ENCODE measurements around the gene TNFRSF1B. TPM values are rescaled to one million over a fixed set of nuclear protein-coding genes. Genes with fewer than 3 reads are reported as not detected.

The TNFRSF1B gene
- total RNA-seq, 1 experiment from 2014 or later: 0.61 TPM

DNA sequence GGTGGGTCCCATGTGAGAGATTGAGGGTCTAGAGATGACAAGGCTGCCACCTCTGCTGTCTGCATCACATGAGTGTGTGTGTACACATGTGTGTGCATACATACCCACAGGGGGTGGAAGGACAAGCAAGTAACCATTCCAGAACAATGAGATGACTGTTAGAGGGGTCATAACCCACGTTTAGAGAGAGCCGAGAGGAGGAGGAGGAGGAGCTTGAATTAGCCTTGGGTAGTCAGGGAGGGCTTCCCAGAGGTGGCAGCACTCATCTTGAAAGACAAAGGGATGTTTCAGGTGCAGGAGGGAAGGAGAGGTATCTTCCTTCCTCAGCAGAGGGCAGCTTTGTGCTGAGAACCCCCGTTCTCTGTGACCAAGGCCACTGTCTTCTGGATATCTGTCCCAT is 21.3 kb downstream of the TNFRSF1B start:
- POLR2A ChIA-PET: no interaction called here
- Histone ChIP-seq H3K27ac (ENCODE audit: low read depth, low read length) (no peak overlapping the region), H3K4me1 (ENCODE audit: control insufficient read depth in 1 of 2, insufficient read depth in 2 of 2, low read length in 2 of 2) (peaks cover 0 to 14% of the 10 kb centered on the region in 2 experiments; a peak in 1 of 4 replicates), H2AFZ (ENCODE audit: low read depth, low read length, poor library complexity, severe bottlenecking) (no peak overlapping the region), H4K20me1 (ENCODE audit: insufficient read depth) (no peaks in the 10 kb centered on the region), H3K4me2 (ENCODE audit: low read length) (no peak overlapping the region), H3K9me3 (ENCODE audit: control insufficient read depth in 1 of 2, insufficient read depth in 1 of 2, low read depth in 1 of 2, low read length in 2 of 2) (no peaks in the 10 kb centered on the region), H3K4me3 (replicated peaks in 1 of 2; ENCODE audit: low read depth in 1 of 2, low read length in 2 of 2) (no peak overlapping the region), H3K9me2 (ENCODE audit: insufficient read depth) (no peaks in the 10 kb centered on the region), H3K36me3 (ENCODE audit: control insufficient read depth in 1 of 2, insufficient read depth in 2 of 2, low read length in 2 of 2) (no peaks in the 10 kb centered on the region), H3K27me3 (ENCODE audit: insufficient read depth, low read length) (no peaks in the 10 kb centered on the region), H3K79me2 (ENCODE audit: insufficient read depth, low read length) (no peaks in the 10 kb centered on the region), H3K9ac (ENCODE audit: low read length) (no peak overlapping the region)
- RAD21 ChIA-PET (ENCODE audit: low non-redundant PET in 1 of 2, low total read pairs in 2 of 2, uncharacterized antibody in 2 of 2, unreplicated experiment in 2 of 2): no interaction called here
- intact Hi-C loops (cut with micrococcal nuclease): no loop called here
- ATAC-seq: peak; percentile 20
- TF ChIP-seq FOSL1 (IDR thresholded peaks at IDR 0.05; ENCODE audit: low read depth): no peak
- no peak for TF ChIP-seq TCF7L2 (IDR thresholded peaks at IDR 0.05; ENCODE audit: borderline replicate concordance, extremely low read depth, insufficient read depth, insufficient read length)
- no peak for TF ChIP-seq CEBPB (IDR thresholded peaks at IDR 0.05; ENCODE audit: low read depth)
- TF ChIP-seq SIN3A (IDR thresholded peaks at IDR 0.05; ENCODE audit: low read depth): no peak
- TF ChIP-seq SRF (IDR thresholded peaks at IDR 0.05; ENCODE audit: low read depth): no peak
- TF ChIP-seq ZNF274 (IDR thresholded peaks at IDR 0.05; ENCODE audit: low read depth, low read length): no peak
- TF ChIP-seq ELF1 (IDR thresholded peaks at IDR 0.05; ENCODE audit: borderline replicate concordance, low read depth): no peak
- TF ChIP-seq ATF3 (IDR thresholded peaks at IDR 0.05): no peak
- TF ChIP-seq JUND (IDR thresholded peaks at IDR 0.05): no peak
- TF ChIP-seq, protein P1, sequence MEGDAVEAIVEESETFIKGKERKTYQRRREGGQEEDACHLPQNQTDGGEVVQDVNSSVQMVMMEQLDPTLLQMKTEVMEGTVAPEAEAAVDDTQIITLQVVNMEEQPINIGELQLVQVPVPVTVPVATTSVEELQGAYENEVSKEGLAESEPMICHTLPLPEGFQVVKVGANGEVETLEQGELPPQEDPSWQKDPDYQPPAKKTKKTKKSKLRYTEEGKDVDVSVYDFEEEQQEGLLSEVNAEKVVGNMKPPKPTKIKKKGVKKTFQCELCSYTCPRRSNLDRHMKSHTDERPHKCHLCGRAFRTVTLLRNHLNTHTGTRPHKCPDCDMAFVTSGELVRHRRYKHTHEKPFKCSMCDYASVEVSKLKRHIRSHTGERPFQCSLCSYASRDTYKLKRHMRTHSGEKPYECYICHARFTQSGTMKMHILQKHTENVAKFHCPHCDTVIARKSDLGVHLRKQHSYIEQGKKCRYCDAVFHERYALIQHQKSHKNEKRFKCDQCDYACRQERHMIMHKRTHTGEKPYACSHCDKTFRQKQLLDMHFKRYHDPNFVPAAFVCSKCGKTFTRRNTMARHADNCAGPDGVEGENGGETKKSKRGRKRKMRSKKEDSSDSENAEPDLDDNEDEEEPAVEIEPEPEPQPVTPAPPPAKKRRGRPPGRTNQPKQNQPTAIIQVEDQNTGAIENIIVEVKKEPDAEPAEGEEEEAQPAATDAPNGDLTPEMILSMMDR (IDR thresholded peaks at IDR 0.05 in 2 of 3, conservative IDR thresholded peaks at IDR 0.05 in 1 of 3; ENCODE audit: borderline replicate concordance in 1 of 3, insufficient read depth in 1 of 3, low read depth in 2 of 3, low read length in 2 of 3): no peak
- TF ChIP-seq, protein P2, sequence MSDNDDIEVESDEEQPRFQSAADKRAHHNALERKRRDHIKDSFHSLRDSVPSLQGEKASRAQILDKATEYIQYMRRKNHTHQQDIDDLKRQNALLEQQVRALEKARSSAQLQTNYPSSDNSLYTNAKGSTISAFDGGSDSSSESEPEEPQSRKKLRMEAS (IDR thresholded peaks at IDR 0.05): no peak
- no peak for TF ChIP-seq EZH2 (IDR thresholded peaks at IDR 0.05)
- TF ChIP-seq POLR2AphosphoS5 (IDR thresholded peaks at IDR 0.05; ENCODE audit: low read depth, low read length): no peak
- TF ChIP-seq SP1 (IDR thresholded peaks at IDR 0.05; ENCODE audit: low read depth): no peak
- no peak for TF ChIP-seq RAD21 (IDR thresholded peaks at IDR 0.05; ENCODE audit: low read depth)
- TF ChIP-seq CBX3 (IDR thresholded peaks at IDR 0.05; ENCODE audit: low read depth): no peak
- TF ChIP-seq ZFX (IDR thresholded peaks at IDR 0.05): no peak
- TF ChIP-seq EZH2phosphoT487 (IDR thresholded peaks at IDR 0.05; ENCODE audit: borderline replicate concordance): no peak
- no peak for TF ChIP-seq YY1 (IDR thresholded peaks at IDR 0.05; ENCODE audit: extremely low read depth, insufficient replicate concordance, low read depth, low read length)
- CTCF ChIA-PET: no interaction called here
- BruUV-seq (replicated peaks): no TSS peak
- DNase-seq (ENCODE audit: low read depth, low spot score): no peak
